Regular cardiac myocyte (primary cell): ENCODE measurements around the gene NRAS. TPM values are rescaled to one million over a fixed set of nuclear protein-coding genes. Genes with fewer than 3 reads are reported as not detected.

Source experiments
- total RNA-seq: library from RNA; depleted of rRNA; stranded (reverse); fragments of >200 nt; gene quantifications from 2 replicates; pipeline ENCODE4 v1.2.3, GENCODE V29; 2014

NRAS gene
- total RNA-seq = 39.2 and 80.5 TPM in 2 replicates

DNA sequence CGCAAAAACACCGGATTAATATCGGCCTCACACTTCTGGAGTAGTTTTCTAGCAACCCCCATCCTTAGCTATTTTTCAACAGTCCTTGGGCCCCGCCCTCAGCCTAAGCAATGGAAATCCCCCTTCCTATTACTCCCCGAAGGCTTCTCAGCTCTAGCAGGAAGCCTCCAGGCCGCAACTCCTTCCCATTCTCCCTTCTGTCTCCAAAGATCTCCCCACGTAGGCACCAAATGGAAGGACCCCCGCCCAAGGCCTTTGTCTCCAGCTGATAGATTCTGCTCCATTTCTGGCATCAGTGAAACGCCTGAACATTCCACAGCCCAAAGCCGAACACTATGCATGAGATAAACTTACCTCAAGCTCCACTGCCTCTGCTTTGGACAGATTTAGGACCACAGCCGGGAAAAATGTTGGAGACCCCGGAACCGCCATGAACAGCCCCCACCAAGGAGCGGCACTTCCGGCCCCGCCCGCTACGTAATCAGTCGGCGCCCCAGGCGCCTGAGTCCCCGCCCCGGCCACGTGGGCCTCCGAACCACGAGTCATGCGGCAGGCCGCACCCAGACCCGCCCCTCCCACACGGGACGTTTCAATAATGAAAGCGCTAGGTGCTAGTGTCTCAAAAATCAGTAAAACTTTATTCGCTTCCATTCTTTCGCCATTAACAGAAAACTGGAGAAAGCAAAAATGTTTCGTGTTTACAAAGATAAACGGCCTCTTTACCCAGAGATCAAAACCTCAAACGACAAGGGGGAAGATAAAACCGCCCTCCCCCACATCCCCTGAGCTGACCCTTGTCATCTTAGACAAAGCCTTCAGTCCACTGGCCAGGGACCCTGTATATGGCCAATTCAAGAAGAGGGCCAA lies at the start of gene NRAS:
TSS of gene NRAS (minus strand) at position 468 of the 867 bp plus-strand sequence. CDS start 611 bp downstream, outside the sequence.

DNA sequence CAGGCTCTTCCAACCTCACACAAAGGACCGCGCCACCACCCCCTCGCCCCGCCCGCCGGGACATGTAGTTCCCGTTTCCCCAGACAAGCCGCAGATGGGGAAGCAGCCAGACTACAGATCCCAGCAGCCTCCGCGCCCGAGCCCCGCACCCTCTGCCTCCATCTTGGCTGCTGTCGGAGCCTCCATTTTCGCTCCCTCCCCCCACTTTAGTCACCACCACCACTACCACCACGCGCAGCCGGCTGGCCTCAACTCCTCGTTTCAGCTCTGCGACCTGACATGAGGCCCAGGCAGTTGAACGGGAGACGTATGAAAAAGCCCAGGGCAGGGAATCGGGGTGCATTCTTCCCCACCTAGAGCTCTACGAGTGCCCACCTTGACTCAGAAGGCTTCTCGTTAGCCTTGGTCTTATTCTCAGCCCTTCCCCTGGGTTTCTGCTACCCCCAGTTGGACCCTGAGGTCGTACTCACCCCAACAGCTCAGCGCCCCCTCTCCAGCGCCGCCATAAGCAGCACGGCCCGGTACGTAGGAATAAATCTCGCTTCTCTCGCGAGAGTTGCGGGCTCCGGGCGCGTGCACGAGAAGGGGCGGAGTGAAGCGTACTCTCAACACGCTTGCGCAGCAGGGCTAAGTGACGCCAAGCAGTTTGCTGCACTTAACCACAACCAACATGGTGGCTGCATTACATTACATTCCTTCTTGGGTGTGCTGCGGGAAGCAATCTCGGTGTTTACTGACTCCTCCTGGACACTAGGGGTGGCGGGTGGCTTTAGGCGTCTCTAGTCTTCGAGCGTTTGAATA lies 41.1 kb upstream of the NRAS start, which contains the start of gene CSDE1:
TSS of gene CSDE1 (minus strand) at position 530 of the 801 bp plus-strand sequence. CDS start 18,094 bp downstream, outside the sequence.

DNA sequence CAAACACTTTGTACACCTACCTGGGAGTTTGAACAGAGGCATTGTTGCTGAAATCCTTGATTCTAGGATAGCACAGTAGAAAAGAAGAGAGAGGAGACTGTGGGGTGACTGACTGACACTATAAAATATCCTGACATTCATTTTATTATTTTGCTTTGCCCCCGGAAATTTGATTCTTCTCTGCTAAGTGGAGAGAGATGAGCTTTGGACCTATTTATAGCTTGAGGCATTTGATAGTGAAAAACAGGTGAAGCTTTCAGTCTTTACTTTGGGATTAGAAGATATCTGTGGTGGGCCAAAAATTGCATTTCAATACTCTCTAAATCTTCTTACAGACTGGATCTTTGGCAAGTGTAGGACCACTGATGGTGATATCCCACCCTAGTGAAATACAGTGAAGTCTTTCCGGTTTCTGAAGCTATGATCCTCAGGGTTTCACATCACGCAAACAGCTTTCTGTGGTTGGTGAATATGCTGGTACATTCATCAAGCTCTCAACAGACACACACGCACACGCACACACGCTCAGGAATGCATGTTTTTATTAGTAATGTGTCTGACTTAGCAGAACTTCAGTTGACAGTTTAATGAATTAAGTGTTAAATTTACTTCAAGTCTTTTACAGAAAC lies 21.0 kb downstream of the NRAS start, which contains the start of gene AMPD1:
TSS of gene AMPD1 (minus strand) at position 117 of the 629 bp plus-strand sequence. CDS start at position 42, 75 bp downstream.

DNA sequence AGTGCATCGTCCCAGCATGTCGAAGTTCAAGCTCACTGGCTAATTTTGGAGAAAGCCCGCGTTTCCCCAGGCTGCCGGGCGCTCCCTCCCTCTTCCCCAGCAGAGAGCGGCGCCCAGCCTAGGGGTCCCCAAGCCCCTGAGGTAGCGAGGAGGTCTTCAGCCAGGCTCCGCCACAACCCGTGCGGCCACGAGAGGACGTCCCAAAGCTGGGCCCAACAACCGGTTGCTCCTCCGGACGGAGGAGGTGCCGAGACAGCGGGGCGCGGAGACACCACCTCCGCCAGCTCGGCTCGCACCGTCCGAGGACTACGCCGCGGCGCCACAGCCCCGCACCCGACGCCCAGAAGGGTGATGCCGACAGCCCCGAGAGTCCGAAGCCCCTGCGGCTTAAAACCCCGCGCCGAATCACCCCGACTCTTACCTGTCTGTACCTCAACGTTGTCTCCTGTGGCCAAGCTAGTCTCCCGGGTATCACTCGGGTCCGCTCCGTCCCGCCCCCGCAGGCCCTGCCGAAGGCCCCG lies 46.9 kb downstream of the NRAS start, which contains the start of gene DENND2C:
TSS of gene DENND2C (minus strand) at position 488 of the 521 bp plus-strand sequence. CDS start 44,065 bp downstream, outside the sequence.

Other genes starting within 250 kb of the NRAS start
- 23.6 and 28.8 TPM in 2 replicates for gene TRIM33, start 205.6 kb downstream of the NRAS start, total RNA-seq
- gene BCAS2, start 135.2 kb downstream of the NRAS start, total RNA-seq = 62.3 and 62.7 TPM in 2 replicates
- gene DENND2C, start 46.7 kb downstream of the NRAS start, total RNA-seq = 1.5 and 3.7 TPM in 2 replicates
- not detected in 2 replicates for gene AMPD1, start 21.2 kb downstream of the NRAS start, total RNA-seq
- 682 and 1,330 TPM in 2 replicates for gene CSDE1, start 41.2 kb upstream of the NRAS start, total RNA-seq
- 59.6 and 81.5 TPM in 2 replicates for gene SIKE1, start 63.9 kb upstream of the NRAS start, total RNA-seq
- gene SYCP1, start 138.1 kb upstream of the NRAS start, total RNA-seq = not detected in 2 replicates